H1 (cell line): Measurements from ENCODE around the gene DNAJC16. TPM values are rescaled to one million over a fixed set of nuclear protein-coding genes. Genes with fewer than 3 reads are reported as not detected.

Source experiments
- BCL11A ChIP-seq, 2 experiments: IDR thresholded peaks; one replicate each; pipeline ENCODE4 v1.6.1; 2011; ENCODE audit warnings: low read depth in 2 of 2, low read length in 2 of 2, mild to moderate bottlenecking in 2 of 2
- CBX8 ChIP-seq: fragments of 300-800, 300-1000 bp; sonication (generic); IDR thresholded peaks from 2 replicates; pipeline ENCODE4 v1.7.1; 2016; ENCODE audit warnings: low read depth, low read length, borderline replicate concordance
- CHD1 ChIP-seq: IDR thresholded peaks from 2 replicates; pipeline ENCODE4 v1.6.1; 2012; ENCODE audit warnings: low read depth, low read length, improper control_type of control experiment
- HDAC6 ChIP-seq: IDR thresholded peaks from one replicate; pipeline ENCODE4 v1.7.1; 2012; ENCODE audit warnings: low read depth, mild to moderate bottlenecking, inconsistent platforms, low read length, moderate library complexity
- PHF8 ChIP-seq: fragments of 200-600 bp; sonication (generic); conservative IDR thresholded peaks from 2 replicates; pipeline ENCODE4 v1.7.1; 2012; ENCODE audit warnings: low read depth, mild to moderate bottlenecking, inconsistent platforms, low read length, moderate library complexity
- SIX5 ChIP-seq: IDR thresholded peaks from 2 replicates; pipeline ENCODE4 v1.6.1; 2011; ENCODE audit warnings: mild to moderate bottlenecking, low read depth, low read length
- polyA plus RNA-seq, 7 experiments: library from polyadenylated mRNA; depleted of rRNA in 3 of 7; stranded (reverse) in 5 of 7; unstranded in 2 of 7; fragments of >200 nt in 5 of 7; fragments of 200-250 nt in 2 of 7; gene quantifications; 1 replicate in 5 of 7; 2 replicates in 1 of 7; 4 replicates in 1 of 7; pipeline versions ENCODE4 v1.2.1 to v1.2.3, GENCODE V29; 2011 to 2013; ENCODE audit warnings: missing spikeins in 2 of 7, mixed read lengths in 2 of 7
- total RNA-seq: library from RNA; stranded (reverse); fragmentation: NEBNext Ultra II Directional; extraction: Animal tissue kit (Norgen Biotek cat#: 25700); gene quantifications from 2 replicates; pipeline ENCODE4 v1.2.1, GENCODE V29; 2021

DNAJC16 gene
- total and polyA plus RNA-seq, 2 of the 8 experiments (the other 6 are each of a cell fraction or from before 2014, with no cell fraction given), result 7.9 to 23.3 TPM

GRCh38 chr1:15542388-15543250 lies 16.0 kb downstream of the DNAJC16 start (continued):
- TF ChIP-seq CHD1 (no peak), BCL11A (IDR thresholded peaks at IDR 0.05; ENCODE audit: low read depth in 2 of 2, low read length in 2 of 2) (no peak), SIX5 (no peak), CBX8 (no peak), HDAC6 (no peak), PHF8 (no peak)
